ENCODE data around the gene ARHGAP24.

The ARHGAP24 gene

DNA sequence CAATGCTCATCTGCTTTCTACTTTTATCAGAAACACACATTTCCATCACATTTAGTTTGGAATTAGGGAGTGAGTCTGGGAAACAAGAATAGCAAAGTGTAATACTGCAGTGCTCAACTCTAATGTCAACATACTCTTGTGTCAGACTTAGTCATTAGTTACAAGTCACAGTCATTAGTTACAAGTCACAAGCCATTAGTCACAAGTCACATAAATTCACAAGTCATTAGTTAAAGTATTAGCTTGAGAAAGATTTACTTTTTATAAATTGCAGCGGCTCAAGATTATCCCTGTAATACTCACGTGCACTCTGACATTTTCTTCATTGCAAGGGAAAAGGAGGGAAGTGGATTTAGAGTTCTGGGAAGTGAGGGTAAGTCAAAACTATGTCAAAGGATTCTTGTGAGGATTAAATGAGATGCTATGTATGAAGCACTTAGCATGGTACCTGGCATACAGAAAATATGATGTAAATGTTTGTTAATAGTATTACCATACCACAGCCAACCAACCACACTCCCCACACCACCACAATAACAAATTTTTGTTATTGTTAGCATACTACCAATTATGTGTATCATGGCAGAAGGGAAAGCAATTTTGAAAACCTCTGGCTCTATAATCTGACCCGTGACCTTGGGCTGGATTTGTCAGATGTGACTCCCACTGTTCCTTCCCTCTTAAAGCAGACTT, 116.6 kb downstream of the ARHGAP24 start:
- no peaks in the 10 kb centered on the region for H3K36me3 ChIP-seq (ENCODE audit: insufficient read depth, low read length)
- WGBS: 97% methylated on average over 3 of the region's 3 CpGs
- H3K4me1 ChIP-seq (ENCODE audit: insufficient read depth, low read length): no peaks in the 10 kb centered on the region
- no peak overlapping the region for H3K27ac ChIP-seq (ENCODE audit: low read depth, low read length)
- no peak overlapping the region for H3K9ac ChIP-seq (ENCODE audit: low read depth, low read length)
- no peak overlapping the region for H3K4me3 ChIP-seq (ENCODE audit: low read length)
- H3K27me3 ChIP-seq (ENCODE audit: insufficient read depth, low read length): no peaks in the 10 kb centered on the region
- no peaks in the 10 kb centered on the region for H3K9me3 ChIP-seq (ENCODE audit: insufficient read depth, low read depth, low read length)

DNA sequence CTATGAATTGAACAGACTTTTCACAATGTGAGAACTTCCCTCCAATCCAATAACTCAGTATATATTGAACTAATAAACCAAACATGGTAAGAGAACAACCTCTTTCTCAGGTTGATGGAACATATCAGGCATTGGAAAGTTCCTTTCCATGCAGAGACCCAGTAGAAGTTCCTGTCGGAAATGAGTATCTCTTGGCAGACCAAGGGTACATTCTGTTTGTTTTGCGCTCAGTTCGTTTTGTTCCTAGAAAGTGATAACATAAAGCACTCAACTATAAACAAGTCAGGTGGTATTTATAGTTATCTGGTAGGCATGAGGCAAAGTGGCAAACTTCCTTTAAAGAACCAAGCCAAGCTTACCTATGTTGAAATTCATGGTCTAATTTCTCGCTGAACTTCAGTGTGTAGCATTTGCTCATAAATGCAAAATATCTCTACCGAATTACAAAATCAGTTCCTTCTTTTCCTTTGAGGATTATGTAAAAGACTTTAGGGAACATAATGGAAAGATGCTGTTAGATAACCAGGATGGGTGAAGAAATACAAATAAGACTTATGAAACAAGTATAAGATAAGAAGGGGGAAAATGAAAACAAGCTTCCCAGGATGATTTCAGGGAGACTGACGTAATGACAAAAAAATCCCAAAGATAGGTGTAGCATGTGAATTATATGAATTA, 120.3 kb downstream of the ARHGAP24 start:
- Histone ChIP-seq H3K9me3 (ENCODE audit: insufficient read depth, low read depth, low read length) (no peaks in the 10 kb centered on the region), H3K27me3 (ENCODE audit: insufficient read depth, low read length) (no peaks in the 10 kb centered on the region), H3K9ac (ENCODE audit: low read depth, low read length) (no peak overlapping the region), H3K27ac (ENCODE audit: low read depth, low read length) (no peak overlapping the region), H3K36me3 (ENCODE audit: insufficient read depth, low read length) (no peaks in the 10 kb centered on the region), H3K4me3 (ENCODE audit: low read length) (no peak overlapping the region), H3K4me1 (ENCODE audit: insufficient read depth, low read length) (no peaks in the 10 kb centered on the region)
- 98% methylated on average over 4 of the region's 6 CpGs for WGBS

DNA sequence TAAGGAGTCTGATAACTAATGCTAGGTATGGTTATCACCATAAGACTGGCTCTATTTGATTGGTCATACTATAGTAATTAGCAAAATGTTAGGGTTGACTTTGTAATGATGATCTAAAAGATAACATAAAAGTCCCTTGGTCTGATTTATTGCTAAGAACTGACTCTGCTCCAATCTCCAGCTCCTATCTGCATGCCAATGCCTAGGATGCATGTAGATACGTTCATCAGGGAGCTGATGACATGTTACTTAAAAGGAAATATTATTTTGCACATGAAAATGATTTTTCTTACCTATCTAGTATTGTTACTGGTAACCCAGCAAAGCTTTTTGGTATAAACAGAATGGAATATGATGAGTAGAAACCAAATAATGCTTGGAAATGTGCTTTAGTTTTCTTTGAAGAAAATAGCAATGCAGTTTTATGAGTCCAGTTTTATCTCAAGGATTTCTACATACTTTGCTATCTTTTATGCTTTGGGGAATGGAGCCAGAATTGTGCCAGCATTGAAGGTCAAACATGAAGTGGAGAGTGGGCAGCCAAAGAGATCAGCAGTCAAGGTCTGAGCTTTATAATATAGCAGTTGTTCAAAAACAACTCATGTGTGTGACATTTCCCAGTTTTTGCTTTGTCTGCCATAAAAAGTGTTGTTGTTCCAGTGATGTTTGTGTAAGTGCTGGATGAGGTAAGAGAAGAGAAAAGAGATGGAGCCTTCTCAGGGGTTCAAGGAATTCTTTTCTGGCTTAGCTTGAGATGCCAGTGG, 121.0 kb downstream of the ARHGAP24 start:
- H3K4me3 ChIP-seq (ENCODE audit: low read length): no peak overlapping the region
- no peak overlapping the region for H3K9ac ChIP-seq (ENCODE audit: low read depth, low read length)
- no CpG with 5 or more reads among the region's 1 CpG for WGBS
- H3K27ac ChIP-seq (ENCODE audit: low read depth, low read length): no peak overlapping the region
- H3K9me3 ChIP-seq (ENCODE audit: insufficient read depth, low read depth, low read length): no peaks in the 10 kb centered on the region
- no peaks in the 10 kb centered on the region for H3K27me3 ChIP-seq (ENCODE audit: insufficient read depth, low read length)
- H3K36me3 ChIP-seq (ENCODE audit: insufficient read depth, low read length): no peaks in the 10 kb centered on the region
- no peaks in the 10 kb centered on the region for H3K4me1 ChIP-seq (ENCODE audit: insufficient read depth, low read length)

DNA sequence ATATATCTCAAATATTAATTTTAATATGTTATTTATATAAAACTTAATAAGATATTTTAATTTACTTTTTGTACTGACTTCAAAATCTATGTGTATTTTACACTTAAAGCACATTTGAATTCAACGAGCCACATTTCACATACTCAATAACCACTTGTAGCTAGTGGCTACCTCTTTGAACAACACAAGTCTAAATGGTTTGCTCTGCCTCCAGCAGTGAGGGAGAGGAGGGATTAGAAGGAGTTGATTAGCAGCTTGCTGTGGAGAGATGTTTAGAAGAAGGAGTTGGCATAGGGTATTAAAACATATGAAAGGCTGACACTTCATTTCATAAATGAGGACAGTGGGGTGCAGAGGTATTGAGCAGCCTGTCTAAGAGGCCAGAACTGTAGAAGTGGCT, 124.0 kb downstream of the ARHGAP24 start:
- WGBS: 78% methylated on average over 1 of the region's 1 CpG
- H3K9ac ChIP-seq (ENCODE audit: low read depth, low read length): no peak overlapping the region
- no peak overlapping the region for H3K4me3 ChIP-seq (ENCODE audit: low read length)
- H3K27ac ChIP-seq (ENCODE audit: low read depth, low read length): no peak overlapping the region
- no peaks in the 10 kb centered on the region for H3K9me3 ChIP-seq (ENCODE audit: insufficient read depth, low read depth, low read length)
- H3K27me3 ChIP-seq (ENCODE audit: insufficient read depth, low read length): no peaks in the 10 kb centered on the region
- H3K4me1 ChIP-seq (ENCODE audit: insufficient read depth, low read length): no peaks in the 10 kb centered on the region
- no peaks in the 10 kb centered on the region for H3K36me3 ChIP-seq (ENCODE audit: insufficient read depth, low read length)

DNA sequence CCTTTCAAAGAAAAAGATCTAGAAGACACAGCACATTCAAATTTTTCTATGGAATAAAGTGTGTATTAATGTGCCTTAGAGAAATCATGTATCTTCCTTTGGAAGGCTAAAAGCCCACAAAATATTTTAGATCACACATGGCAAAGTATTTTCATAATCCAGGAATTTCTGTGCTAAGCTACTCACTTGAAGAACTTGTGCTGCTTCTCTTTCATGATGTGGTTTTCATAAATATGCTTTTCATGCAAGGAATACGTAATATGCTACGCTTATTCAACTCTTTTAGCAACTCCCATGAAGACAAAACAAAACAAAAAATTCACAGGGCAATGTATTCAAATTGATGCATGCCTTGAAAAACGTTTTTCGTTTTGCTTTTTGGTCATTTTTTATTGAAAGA, 125.6 kb downstream of the ARHGAP24 start:
- Histone ChIP-seq H3K9me3 (ENCODE audit: insufficient read depth, low read depth, low read length) (no peaks in the 10 kb centered on the region), H3K4me1 (ENCODE audit: insufficient read depth, low read length) (no peaks in the 10 kb centered on the region), H3K36me3 (ENCODE audit: insufficient read depth, low read length) (no peaks in the 10 kb centered on the region), H3K27ac (ENCODE audit: low read depth, low read length) (no peak overlapping the region), H3K4me3 (ENCODE audit: low read length) (no peak overlapping the region), H3K27me3 (ENCODE audit: insufficient read depth, low read length) (no peaks in the 10 kb centered on the region), H3K9ac (ENCODE audit: low read depth, low read length) (no peak overlapping the region)
- WGBS: 78% methylated on average over 4 of the region's 4 CpGs

DNA sequence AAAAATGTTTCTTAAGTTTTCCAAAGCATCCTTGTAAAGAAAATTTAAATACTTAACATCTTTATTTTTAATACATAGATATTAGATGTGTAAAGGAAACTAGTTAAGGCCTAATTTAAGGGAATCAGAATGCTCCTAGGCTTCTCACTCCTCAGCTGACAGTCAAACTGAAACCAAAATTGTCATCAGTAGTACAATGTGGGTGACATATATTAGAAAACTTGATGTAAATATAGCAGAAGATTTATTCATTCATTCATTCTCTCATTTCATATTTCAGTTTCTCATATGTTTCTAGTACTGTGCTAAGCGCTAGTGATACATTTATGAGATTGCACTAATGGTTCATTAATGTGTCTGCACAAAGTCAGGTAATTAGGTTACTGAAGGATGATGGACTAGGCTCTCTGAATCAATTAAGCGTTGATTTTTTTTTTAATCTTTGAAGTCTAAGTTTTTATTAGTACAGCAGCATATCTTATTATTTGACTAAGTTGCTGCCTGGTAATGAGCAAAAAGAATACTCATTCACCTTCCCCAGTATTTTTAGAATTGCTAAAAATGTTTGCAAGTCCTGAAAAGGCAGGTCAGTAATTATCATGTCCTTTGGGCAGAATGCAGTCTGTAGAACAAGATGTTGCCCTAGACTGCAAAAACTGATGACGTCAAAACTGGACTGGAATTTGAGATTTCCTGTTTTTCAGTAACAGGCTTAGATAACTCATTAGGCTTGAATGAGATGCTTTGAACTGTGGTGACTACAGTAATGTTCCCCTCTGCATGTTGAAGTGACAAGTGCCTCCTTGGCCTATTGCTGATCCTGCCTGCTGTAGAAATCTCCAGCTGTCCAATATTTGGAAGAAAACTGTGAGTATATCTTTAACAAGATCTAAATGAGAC, 128.7 kb downstream of the ARHGAP24 start:
- H3K4me3 ChIP-seq (ENCODE audit: low read length): no peak overlapping the region
- no peak overlapping the region for H3K27ac ChIP-seq (ENCODE audit: low read depth, low read length)
- H3K9me3 ChIP-seq (ENCODE audit: insufficient read depth, low read depth, low read length): no peaks in the 10 kb centered on the region
- H3K9ac ChIP-seq (ENCODE audit: low read depth, low read length): no peak overlapping the region
- no peaks in the 10 kb centered on the region for H3K27me3 ChIP-seq (ENCODE audit: insufficient read depth, low read length)
- WGBS: 90% methylated on average over 2 of the region's 3 CpGs
- H3K4me1 ChIP-seq (ENCODE audit: insufficient read depth, low read length): no peaks in the 10 kb centered on the region
- no peaks in the 10 kb centered on the region for H3K36me3 ChIP-seq (ENCODE audit: insufficient read depth, low read length)

DNA sequence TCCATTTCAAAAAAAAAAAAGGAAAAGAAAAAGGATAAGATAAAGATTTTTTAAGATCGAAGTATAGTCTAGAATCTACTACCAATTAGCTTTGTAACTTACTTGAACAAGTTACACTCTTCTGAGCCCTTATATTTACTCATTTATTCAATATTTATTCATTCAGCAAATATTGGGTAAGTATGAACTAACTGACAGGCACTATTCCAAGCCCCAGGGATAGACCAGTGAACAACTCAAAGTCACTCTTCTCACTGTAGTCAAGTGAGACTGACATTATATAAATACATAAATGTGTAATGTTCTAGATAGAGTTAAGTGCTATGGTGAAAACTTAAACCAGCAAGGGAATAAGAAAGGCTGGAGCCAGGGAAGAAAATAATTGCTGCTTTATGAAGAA, 131.6 kb downstream of the ARHGAP24 start:
- no CpG with 5 or more reads among the region's 1 CpG for WGBS
- H3K4me1 ChIP-seq (ENCODE audit: insufficient read depth, low read length): no peaks in the 10 kb centered on the region

DNA sequence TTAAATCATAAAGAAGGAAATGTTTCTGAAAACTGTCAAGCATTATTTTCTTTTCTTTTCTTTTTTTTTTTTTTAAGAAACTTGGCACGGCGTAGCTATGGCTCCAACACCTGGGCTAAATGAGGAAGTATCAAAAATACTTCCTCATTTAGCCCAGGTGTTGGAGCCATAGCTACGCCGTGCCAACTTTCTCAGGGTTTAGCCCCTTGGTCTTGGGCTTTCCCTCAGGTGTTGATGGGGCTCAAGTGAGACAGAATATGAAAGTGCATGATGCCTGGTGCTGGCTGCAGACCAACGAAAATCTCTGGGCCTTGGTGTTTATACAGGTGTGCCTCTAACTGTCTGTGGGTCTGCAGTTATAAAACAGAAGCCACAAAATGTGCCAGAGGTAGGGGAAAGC, 132.7 kb downstream of the ARHGAP24 start:
- WGBS: 94% methylated on average over 5 of the region's 5 CpGs
- no peak overlapping the region for H3K4me3 ChIP-seq (ENCODE audit: low read length)
- no peak overlapping the region for H3K27ac ChIP-seq (ENCODE audit: low read depth, low read length)
- H3K4me1 ChIP-seq (ENCODE audit: insufficient read depth, low read length): no peaks in the 10 kb centered on the region
- H3K27me3 ChIP-seq (ENCODE audit: insufficient read depth, low read length): no peaks in the 10 kb centered on the region
- H3K9ac ChIP-seq (ENCODE audit: low read depth, low read length): no peak overlapping the region
- no peaks in the 10 kb centered on the region for H3K36me3 ChIP-seq (ENCODE audit: insufficient read depth, low read length)
- no peaks in the 10 kb centered on the region for H3K9me3 ChIP-seq (ENCODE audit: insufficient read depth, low read depth, low read length)

More for the DNA sequence above, 131.6 kb downstream of the ARHGAP24 start:
- no peaks in the 10 kb centered on the region for H3K27me3 ChIP-seq (ENCODE audit: insufficient read depth, low read length)
- no peak overlapping the region for H3K9ac ChIP-seq (ENCODE audit: low read depth, low read length)
- H3K4me3 ChIP-seq (ENCODE audit: low read length): no peak overlapping the region
- no peaks in the 10 kb centered on the region for H3K9me3 ChIP-seq (ENCODE audit: insufficient read depth, low read depth, low read length)
- H3K36me3 ChIP-seq (ENCODE audit: insufficient read depth, low read length): no peaks in the 10 kb centered on the region
- H3K27ac ChIP-seq (ENCODE audit: low read depth, low read length): no peak overlapping the region

DNA sequence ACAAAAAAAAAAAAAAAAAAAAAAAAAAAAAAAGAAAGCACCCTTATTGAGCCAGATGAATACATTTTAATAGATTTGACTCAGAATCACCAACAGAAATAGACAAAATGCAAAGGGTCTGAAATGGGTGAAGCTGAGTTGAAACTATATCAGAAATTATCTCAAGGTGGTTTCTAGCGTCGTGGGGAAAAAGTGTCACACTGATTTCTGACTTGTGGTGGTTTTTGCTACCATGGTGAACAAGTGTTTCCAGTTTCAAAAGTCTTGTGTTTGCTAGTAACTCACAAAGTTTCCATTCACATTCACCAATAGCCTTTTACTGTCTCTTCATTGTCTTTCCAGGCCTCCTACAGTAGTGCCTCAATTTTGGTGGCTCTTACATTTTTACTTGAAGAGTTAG, 135.5 kb downstream of the ARHGAP24 start:
- Histone ChIP-seq H3K36me3 (ENCODE audit: insufficient read depth, low read length) (no peaks in the 10 kb centered on the region), H3K4me3 (ENCODE audit: low read length) (no peak overlapping the region), H3K27ac (ENCODE audit: low read depth, low read length) (no peak overlapping the region), H3K9me3 (ENCODE audit: insufficient read depth, low read depth, low read length) (no peaks in the 10 kb centered on the region), H3K9ac (ENCODE audit: low read depth, low read length) (no peak overlapping the region), H3K27me3 (ENCODE audit: insufficient read depth, low read length) (no peaks in the 10 kb centered on the region), H3K4me1 (ENCODE audit: insufficient read depth, low read length) (no peaks in the 10 kb centered on the region)
- 95% methylated on average over 2 of the region's 2 CpGs for WGBS

DNA sequence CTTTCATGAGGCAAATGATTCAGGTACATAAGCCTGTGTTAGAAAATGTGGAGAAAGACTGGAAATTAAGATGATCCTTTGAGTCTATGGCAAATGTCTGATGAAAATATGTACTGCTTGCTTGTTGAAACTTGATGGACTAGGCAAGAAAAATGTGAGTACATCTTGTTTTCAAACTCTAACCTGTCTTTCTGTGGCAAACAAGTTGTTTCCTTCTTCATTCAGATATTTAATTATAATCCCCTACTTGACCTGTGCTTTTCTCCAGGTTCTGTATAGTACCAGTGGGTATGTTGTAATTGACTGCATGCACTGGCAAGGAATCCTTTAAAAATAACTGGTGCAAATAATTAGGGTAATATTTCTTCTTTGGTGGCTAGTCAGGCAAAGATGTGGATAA, 136.7 kb downstream of the ARHGAP24 start:
- Histone ChIP-seq H3K36me3 (ENCODE audit: insufficient read depth, low read length) (no peaks in the 10 kb centered on the region), H3K9ac (ENCODE audit: low read depth, low read length) (no peak overlapping the region), H3K4me1 (ENCODE audit: insufficient read depth, low read length) (no peaks in the 10 kb centered on the region), H3K9me3 (ENCODE audit: insufficient read depth, low read depth, low read length) (no peaks in the 10 kb centered on the region), H3K4me3 (ENCODE audit: low read length) (no peak overlapping the region), H3K27me3 (ENCODE audit: insufficient read depth, low read length) (no peaks in the 10 kb centered on the region), H3K27ac (ENCODE audit: low read depth, low read length) (no peak overlapping the region)

DNA sequence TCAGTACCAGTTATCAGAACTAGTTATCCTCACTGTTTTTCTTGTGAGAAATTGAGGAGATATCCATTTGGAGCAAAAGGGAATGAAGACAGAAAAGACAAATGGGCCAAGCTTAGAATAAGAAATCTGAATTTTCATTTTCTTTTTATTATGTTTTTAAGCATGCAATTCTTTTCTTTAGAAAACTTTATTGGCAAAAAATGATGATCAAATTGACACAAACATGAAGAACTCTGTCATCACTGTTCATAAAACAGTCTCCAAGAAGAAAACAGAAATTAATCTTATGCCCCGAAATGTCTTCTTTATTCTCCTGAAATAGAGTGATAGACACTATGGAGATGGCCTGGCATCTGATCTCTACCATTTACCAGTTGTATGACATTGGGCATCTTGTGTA, 139.0 kb downstream of the ARHGAP24 start:
- 89% methylated on average over 1 of the region's 1 CpG for WGBS
- H3K36me3 ChIP-seq (ENCODE audit: insufficient read depth, low read length): no peaks in the 10 kb centered on the region
- H3K4me3 ChIP-seq (ENCODE audit: low read length): no peak overlapping the region
- H3K9me3 ChIP-seq (ENCODE audit: insufficient read depth, low read depth, low read length): no peaks in the 10 kb centered on the region
- H3K9ac ChIP-seq (ENCODE audit: low read depth, low read length): no peak overlapping the region
- H3K4me1 ChIP-seq (ENCODE audit: insufficient read depth, low read length): no peaks in the 10 kb centered on the region
- no peaks in the 10 kb centered on the region for H3K27me3 ChIP-seq (ENCODE audit: insufficient read depth, low read length)
- H3K27ac ChIP-seq (ENCODE audit: low read depth, low read length): no peak overlapping the region

Measured in HUES64 (cell line).